GM23248 (cell line): ENCODE data around the gene CYS1. TPM values are rescaled to one million over a fixed set of nuclear protein-coding genes. Genes with fewer than 3 reads are reported as not detected.

Experiments
- DNase-seq: peaks from one replicate; pipeline ENCODE4 v3.0.0-alpha.2; 2015
- H2AFZ ChIP-seq: fragments of 200-600 bp; sonication (generic); 2 replicates; pipeline ENCODE4 v1.6.1; 2016; ENCODE audit warnings: antibody characterized with exemption
- H3F3A ChIP-seq: fragments of 200-600 bp; sonication (generic); 2 replicates; pipeline ENCODE4 v1.6.1; 2016; ENCODE audit warnings: mild to moderate bottlenecking, antibody characterized with exemption, mixed run types; ENCODE audit not compliant: insufficient read depth
- H3K27ac ChIP-seq: fragments of 200-600 bp; sonication (generic); 2 replicates; pipeline ENCODE4 v1.5.1; 2016; ENCODE audit warnings: mild to moderate bottlenecking
- H3K27me3 ChIP-seq: fragments of 200-600 bp; sonication (generic); replicated peaks from 2 replicates; pipeline ENCODE4 v1.6.1; 2016; ENCODE audit warnings: mild to moderate bottlenecking; ENCODE audit not compliant: insufficient read depth
- H3K36me3 ChIP-seq: fragments of 200-600 bp; sonication (generic); 2 replicates; pipeline ENCODE4 v1.6.1; 2016; ENCODE audit warnings: low read depth, mild to moderate bottlenecking
- H3K4me1 ChIP-seq: fragments of 200-600 bp; sonication (generic); 2 replicates; pipeline ENCODE4 v1.6.1; 2016; ENCODE audit warnings: mild to moderate bottlenecking; ENCODE audit not compliant: insufficient read depth
- H3K4me2 ChIP-seq: fragments of 200-600 bp; sonication (generic); one replicate; pipeline ENCODE4 v1.6.1; 2016; ENCODE audit warnings: mild to moderate bottlenecking; ENCODE audit not compliant: unreplicated experiment
- H3K4me3 ChIP-seq: fragments of 200-600 bp; sonication (generic); 2 replicates; pipeline ENCODE4 v1.5.1; 2016; ENCODE audit warnings: mild to moderate bottlenecking
- H3K79me2 ChIP-seq: fragments of 200-600 bp; sonication (generic); 2 replicates; pipeline ENCODE4 v1.6.1; 2016; ENCODE audit warnings: mild to moderate bottlenecking; ENCODE audit not compliant: insufficient read depth
- H3K9ac ChIP-seq: fragments of 200-600 bp; sonication (generic); 2 replicates; pipeline ENCODE4 v1.6.1; 2016; ENCODE audit warnings: mild to moderate bottlenecking
- H3K9me2 ChIP-seq: fragments of 200-600 bp; sonication (generic); 2 replicates; pipeline ENCODE4 v1.6.1; 2016; ENCODE audit warnings: mixed run types, mild to moderate bottlenecking, moderate library complexity; ENCODE audit not compliant: insufficient read depth
- H3K9me3 ChIP-seq: fragments of 200-600 bp; sonication (generic); one replicate; pipeline ENCODE4 v1.6.1; 2017; ENCODE audit warnings: low read depth
- H4K20me1 ChIP-seq: fragments of 200-600 bp; sonication (generic); 2 replicates; pipeline ENCODE4 v1.6.0; 2016; ENCODE audit not compliant: insufficient read depth
- EZH2 ChIP-seq: fragments of 200-600 bp; sonication (generic); IDR thresholded peaks from 2 replicates; pipeline ENCODE4 v1.6.1; 2018; ENCODE audit warnings: antibody characterized with exemption, mild to moderate bottlenecking; ENCODE audit not compliant: insufficient read depth, poor library complexity, severe bottlenecking
- EZH2phosphoT487 ChIP-seq: fragments of 200-600 bp; sonication (generic); IDR thresholded peaks from 2 replicates; pipeline ENCODE4 v1.6.1; 2018; ENCODE audit warnings: antibody characterized with exemption, moderate library complexity, mild to moderate bottlenecking, low read depth; ENCODE audit not compliant: insufficient read depth
- WGBS, 2 experiments: methylation state at CpG; one replicate each; pipeline ENCODE4 v1.1.6; 2015 to 2017; ENCODE audit warnings: low lambda C conversion rate in 2 of 2, low coverage in 1 of 2; ENCODE audit errors: missing lambda C conversion rate in 2 of 2; 5-methylcytosine and 5-hydroxymethylcytosine counted together
- in situ Hi-C: fragments of 300-500 bp; cut with MboI; formaldehyde crosslinking; loops from 2 replicates; pipeline ENCODE4 v1.15.0; 2020
- polyA plus RNA-seq: library from polyadenylated mRNA; unstranded; fragments of >200 nt; fragmentation: Nextera tagmentation; extraction: Ambion mirVana; gene quantifications from 2 replicates; pipeline ENCODE4 v1.2.1, GENCODE V29; 2016
- total RNA-seq: library from RNA; depleted of rRNA; stranded (reverse); fragments of >200 nt; shearing (Covaris generic); gene quantifications from 2 replicates; pipeline ENCODE4 v1.2.3, GENCODE V29; 2014

The CYS1 gene
- total and polyA plus RNA-seq, 2 experiments from 2014 or later = 3.1 to 6.1 TPM

DNA sequence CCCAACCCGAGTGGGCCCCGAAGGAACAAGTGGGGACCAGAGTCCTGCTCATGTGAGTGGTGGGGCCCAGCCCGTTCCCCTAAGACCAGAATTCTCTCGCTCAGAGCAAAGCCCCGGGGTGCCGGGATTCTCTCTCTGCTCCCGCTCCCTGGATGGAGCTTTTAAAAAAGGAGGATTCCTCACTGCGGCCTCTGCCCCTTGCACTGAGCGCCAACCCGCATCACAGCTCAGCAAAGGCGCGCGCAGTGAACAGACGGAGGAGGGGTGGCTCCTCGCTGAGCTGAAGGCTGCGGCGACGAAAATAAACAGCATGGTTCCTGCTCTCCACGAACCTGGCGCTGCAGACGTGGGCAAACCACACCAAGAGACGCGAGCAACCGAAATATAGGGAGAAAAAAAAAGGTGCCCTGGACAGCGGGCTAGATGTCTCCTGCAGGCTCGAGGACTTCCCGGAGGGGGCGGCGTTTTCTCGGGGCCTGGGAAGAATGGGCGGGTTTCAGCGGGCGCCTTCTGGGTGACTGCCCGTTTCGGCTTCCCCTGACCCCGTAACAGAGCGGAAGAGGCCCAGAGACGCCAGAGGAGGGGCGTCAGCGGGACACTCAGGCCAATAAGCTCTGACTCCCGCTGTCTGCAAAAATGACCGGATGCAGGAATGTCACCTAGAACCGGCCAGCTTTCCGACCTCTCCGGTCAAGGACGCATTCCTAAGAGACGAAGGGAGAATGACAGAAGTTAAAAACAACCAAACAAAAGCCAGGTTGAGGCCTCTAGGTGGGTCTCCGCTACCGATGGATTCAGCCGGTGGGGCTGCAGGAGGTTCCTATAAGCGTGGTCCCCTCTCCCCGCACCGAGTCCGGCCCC lies 37.7 kb downstream of the CYS1 start:
- Histone ChIP-seq H3K36me3 (no peaks in the 10 kb centered on the region), H3K27ac (peak overlapping the region; percentile 75), H3K9me2 (no peaks in the 10 kb centered on the region), H3K27me3 (no peaks in the 10 kb centered on the region), H3K4me1 (peaks cover 6% of the 10 kb centered on the region; the same call in 1 of the 2 replicates), H2AFZ (peak overlapping the region; percentile 77), H3K9ac (peak overlapping the region; percentile 82), H3K79me2 (no peaks in the 10 kb centered on the region), H4K20me1 (no peaks in the 10 kb centered on the region), H3F3A (peaks cover 15% of the 10 kb centered on the region; the same call in 1 of the 2 replicates), H3K4me2 (peak overlapping the region; percentile 92), H3K4me3 (peak overlapping the region; percentile 74), H3K9me3 (no peaks in the 10 kb centered on the region)
- WGBS, 2 experiments = 5 to 8% methylated on average over 48 to 54 of the region's 54 CpGs
- TF ChIP-seq EZH2phosphoT487 (no peak), EZH2 (no peak)
- DNase-seq = peak; percentile 89
- in situ Hi-C loops = no loop called here

DNA sequence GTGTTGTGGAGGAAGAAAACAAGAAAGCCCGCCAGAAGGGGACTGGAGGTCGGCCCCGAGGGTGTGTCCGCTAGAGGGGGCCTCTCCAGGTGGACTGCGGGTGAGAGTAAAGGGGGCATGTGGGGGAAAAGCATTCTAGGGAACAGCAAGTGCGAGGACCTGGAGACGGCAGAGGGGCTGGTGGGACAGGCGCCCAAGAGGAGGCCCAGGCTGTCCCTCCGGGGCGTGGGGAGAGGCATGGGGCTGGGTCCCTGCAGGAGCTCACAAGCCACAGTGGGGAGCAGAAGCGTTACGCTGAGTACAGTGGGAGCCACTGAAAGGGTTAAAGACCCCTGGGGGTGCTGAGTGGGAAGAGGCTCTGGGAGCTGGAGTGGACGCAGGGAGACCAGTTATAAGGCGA lies 38.5 kb downstream of the CYS1 start:
- WGBS, 2 experiments = 78 to 79% methylated on average over 13 to 14 of the region's 14 CpGs
- Histone ChIP-seq H3K9me2 (no peaks in the 10 kb centered on the region), H3K27me3 (no peaks in the 10 kb centered on the region), H3F3A (peaks cover 15% of the 10 kb centered on the region; the same call in 1 of the 2 replicates), H3K4me1 (peaks cover 9% of the 10 kb centered on the region), H4K20me1 (no peaks in the 10 kb centered on the region), H2AFZ (no peak overlapping the region), H3K9ac (no peak overlapping the region), H3K36me3 (no peaks in the 10 kb centered on the region), H3K4me2 (no peak overlapping the region), H3K9me3 (no peaks in the 10 kb centered on the region), H3K79me2 (no peaks in the 10 kb centered on the region), H3K4me3 (no peak overlapping the region), H3K27ac (no peak overlapping the region)
- DNase-seq = no peak
- in situ Hi-C loops = no loop called here
- TF ChIP-seq EZH2 (no peak), EZH2phosphoT487 (no peak)

DNA sequence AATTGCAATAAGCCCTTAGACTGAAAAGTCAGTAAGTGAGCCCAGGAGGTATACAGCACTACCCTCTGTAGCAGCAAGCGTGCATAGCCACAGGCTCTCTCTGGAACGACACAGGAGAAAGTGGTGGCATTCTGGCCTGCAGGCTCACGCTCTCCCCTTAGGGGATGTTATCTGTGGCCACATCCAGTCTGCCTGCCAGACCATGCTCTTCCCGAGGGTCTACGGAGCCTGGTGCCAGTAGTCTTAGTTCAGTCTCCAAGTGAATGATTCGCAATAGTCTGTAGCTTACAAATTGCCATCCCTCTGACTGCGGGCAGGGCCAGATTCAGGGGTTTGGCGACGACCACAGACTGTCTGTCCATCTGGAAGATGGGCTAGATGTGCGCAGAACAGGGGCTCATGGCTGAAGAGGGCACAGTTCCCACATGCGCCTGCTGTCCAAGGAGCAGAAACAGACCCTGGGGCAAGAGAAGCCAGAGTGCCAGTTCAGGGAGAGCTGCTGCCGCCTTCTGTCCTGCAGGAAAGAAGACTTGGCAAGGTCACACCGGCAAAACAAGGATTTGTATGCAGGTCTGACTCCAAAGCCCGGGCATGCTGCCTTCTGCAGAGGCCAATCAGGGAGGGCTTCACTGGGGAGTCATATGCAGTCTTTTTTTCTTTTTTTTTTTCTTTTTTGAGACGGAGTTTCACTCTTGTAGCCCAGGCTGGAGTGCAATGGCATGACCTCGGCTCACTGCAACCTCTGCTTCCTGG lies 40.4 kb downstream of the CYS1 start:
- Histone ChIP-seq H4K20me1 (no peaks in the 10 kb centered on the region), H3K9me3 (no peaks in the 10 kb centered on the region), H3F3A (peaks cover 12% of the 10 kb centered on the region; the same call in 1 of the 2 replicates), H3K4me2 (peak overlapping the region; percentile 23), H3K9me2 (no peaks in the 10 kb centered on the region), H2AFZ (peak overlapping the region; percentile 19; the same call in 1 of the 2 replicates), H3K79me2 (no peaks in the 10 kb centered on the region), H3K9ac (no peak overlapping the region), H3K4me3 (no peak overlapping the region), H3K4me1 (peaks cover 21% of the 10 kb centered on the region), H3K36me3 (no peaks in the 10 kb centered on the region), H3K27ac (no peak overlapping the region), H3K27me3 (no peaks in the 10 kb centered on the region)
- TF ChIP-seq EZH2phosphoT487 = no peak
- TF ChIP-seq EZH2 = no peak
- in situ Hi-C loops = no loop called here
- peak; percentile 89 for DNase-seq
- 30 to 31% methylated on average over 13 to 16 of the region's 16 CpGs for WGBS, 2 experiments

DNA sequence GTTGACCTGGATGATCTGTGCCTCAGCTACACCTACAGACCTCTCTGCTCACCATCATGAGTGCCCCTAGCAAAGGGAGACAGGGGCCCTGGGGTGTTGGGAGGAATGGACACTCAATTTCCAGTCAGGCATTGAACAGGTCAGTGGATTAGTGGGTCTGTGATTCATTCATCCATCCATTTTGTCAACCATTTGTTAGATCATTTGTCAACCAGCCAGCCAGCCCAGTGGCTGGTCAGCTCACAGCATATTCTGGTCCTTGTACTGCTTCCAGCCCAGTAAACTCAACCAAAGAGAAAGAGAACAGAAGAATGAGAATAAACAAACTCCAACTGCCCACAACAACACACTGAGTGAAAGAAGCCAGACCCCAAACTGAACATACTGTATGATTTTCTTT lies 41.5 kb downstream of the CYS1 start:
- TF ChIP-seq EZH2 (no peak), EZH2phosphoT487 (no peak)
- Histone ChIP-seq H3K9me3 (no peaks in the 10 kb centered on the region), H3K4me2 (no peak overlapping the region), H3K4me3 (no peak overlapping the region), H2AFZ (no peak overlapping the region), H4K20me1 (no peaks in the 10 kb centered on the region), H3K4me1 (peaks cover 21% of the 10 kb centered on the region), H3K27ac (no peak overlapping the region), H3K79me2 (no peaks in the 10 kb centered on the region), H3F3A (peaks cover 8% of the 10 kb centered on the region; the same call in 1 of the 2 replicates), H3K9ac (no peak overlapping the region), H3K9me2 (no peaks in the 10 kb centered on the region), H3K36me3 (no peaks in the 10 kb centered on the region), H3K27me3 (no peaks in the 10 kb centered on the region)
- peak; percentile 59 for DNase-seq
- in situ Hi-C loops = no loop called here
